GM10248 (cell line): ENCODE data around the gene PADI1.

Experiments used
- CTCF ChIA-PET: fragments of 300-600 bp; sonication (Branson Sonifier 250); formaldehyde crosslinking; extraction: SDS; loops from one replicate; lab custom pipeline; 2021; ENCODE audit warnings: antibody characterized with exemption; lab: Yijun Ruan, JAX
- POLR2A ChIA-PET: fragments of 350-650 bp; sonication (Branson Sonifier 250); formaldehyde crosslinking; extraction: SDS; loops from one replicate; lab custom pipeline; 2020; ENCODE audit warnings: antibody characterized with exemption; lab: Yijun Ruan, JAX
- DNase-seq: peaks from one replicate; pipeline ENCODE4 v3.0.0; 2012; ENCODE audit errors: extremely low spot score
- TF ChIP-seq, protein P1 (sequence below): IDR thresholded peaks from 2 replicates; pipeline ENCODE4 v1.5.1; 2012; ENCODE audit warnings: mild to moderate bottlenecking, low read depth; ENCODE audit errors: extremely low read depth, missing control alignments, control extremely low read depth

The PADI1 gene

DNA sequence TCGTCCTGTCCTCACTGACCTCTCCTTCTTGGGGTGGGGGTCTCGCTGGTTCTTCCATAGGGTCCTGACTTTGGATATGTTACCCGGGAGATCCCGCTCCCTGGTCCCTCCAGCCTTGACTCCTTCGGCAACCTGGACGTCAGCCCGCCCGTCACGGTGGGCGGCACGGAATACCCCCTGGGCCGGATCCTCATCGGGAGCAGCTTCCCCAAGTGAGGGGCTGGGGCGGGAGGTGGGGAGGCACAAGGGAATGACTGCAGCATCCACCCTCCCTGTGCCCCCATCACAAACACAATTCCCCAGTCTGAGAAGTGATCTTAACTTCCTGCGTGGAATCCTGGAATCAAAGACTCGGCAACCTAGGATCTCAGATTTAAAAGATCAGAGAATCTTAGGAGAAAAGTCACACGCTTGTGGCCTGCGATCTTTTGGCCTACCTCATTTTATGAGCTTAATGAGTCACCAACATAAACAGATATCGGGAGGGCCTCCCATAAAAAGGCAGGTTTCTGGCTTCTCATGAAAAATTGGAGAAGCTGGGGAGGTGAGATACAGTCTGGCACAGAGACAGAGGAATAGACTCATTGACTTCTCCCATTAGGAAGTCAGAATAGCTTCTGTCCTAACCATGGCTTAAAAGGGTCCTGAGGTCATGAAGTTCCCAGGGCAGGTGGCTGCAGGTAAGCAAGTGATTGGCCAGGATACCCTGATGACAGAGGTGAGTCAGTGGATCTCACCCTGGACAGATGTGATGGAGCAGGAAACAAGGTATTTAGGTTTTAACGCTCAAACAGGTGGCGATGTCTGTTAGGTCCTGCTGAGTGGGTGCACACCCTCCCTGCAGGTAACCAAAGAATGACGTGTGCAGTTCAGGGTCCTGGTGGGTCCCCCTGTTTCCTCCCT is 28.1 kb downstream of the PADI1 start:
- TF ChIP-seq, protein P1, sequence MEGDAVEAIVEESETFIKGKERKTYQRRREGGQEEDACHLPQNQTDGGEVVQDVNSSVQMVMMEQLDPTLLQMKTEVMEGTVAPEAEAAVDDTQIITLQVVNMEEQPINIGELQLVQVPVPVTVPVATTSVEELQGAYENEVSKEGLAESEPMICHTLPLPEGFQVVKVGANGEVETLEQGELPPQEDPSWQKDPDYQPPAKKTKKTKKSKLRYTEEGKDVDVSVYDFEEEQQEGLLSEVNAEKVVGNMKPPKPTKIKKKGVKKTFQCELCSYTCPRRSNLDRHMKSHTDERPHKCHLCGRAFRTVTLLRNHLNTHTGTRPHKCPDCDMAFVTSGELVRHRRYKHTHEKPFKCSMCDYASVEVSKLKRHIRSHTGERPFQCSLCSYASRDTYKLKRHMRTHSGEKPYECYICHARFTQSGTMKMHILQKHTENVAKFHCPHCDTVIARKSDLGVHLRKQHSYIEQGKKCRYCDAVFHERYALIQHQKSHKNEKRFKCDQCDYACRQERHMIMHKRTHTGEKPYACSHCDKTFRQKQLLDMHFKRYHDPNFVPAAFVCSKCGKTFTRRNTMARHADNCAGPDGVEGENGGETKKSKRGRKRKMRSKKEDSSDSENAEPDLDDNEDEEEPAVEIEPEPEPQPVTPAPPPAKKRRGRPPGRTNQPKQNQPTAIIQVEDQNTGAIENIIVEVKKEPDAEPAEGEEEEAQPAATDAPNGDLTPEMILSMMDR, result no peak
- no peak for DNase-seq
- ChIA-PET POLR2A (no interaction called here), CTCF (interaction anchor here (1.5 to 13.4 kb wide), 2 partner anchors 97 to 109 kb away, joined by 4 to 209 read pairs; partner anchors contain the start of gene PADI2)

DNA sequence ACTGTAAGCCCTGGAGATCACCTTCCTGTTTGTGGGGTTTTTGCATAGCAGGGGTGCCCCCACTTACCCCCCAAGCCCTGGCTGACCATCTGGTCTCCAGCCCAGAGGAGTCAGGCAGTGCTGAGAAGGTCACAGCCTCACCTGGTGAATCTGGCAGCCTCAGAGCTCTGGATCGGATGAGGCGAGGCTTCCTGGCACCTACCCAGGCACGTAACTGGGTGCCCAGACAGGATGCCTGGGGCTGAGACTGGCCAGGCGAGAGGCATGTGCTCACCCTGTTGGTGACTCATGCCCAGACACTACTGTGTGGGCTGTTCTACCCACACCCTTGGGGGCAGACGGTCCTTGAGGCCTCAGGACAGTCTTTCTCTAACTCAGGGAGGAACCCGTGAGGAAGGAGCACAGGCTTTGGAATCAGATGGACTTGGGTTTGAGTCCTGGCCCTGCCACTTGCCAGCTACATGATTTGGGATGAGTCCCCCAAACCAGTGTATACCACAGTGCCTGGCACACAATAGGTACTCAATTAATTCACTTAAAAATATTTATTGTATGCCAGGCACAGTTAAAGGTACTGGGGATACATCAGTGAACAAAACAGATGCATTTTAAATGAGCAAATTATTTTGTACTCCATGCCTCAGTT is 28.9 kb downstream of the PADI1 start:
- POLR2A ChIA-PET, result no interaction called here
- CTCF ChIA-PET, result interaction anchor here (1.4 to 13.4 kb wide), 3 partner anchors 26 to 110 kb away, joined by 4 to 209 read pairs (median 4); partner anchors contain the start of gene PADI2
- TF ChIP-seq, protein P1, result no peak
- DNase-seq, result no peak

DNA sequence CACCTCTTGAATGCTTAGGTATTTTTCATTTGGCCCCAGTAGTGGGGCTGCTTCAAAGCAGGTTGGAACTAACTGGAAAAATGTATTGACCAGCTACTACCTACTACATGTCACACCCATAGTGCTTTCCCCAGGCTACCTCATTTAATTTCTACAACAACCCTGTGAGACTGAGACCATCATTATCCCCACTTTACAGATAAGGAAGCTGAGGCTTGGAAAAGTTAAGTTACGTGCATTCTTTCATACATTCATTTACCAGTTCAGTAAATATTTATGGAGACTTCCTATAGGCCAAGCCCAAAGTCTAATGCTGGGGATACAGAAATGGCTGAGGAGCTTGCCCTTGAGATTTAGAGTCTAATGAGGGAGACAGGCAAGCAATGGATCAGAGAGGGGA is 29.5 kb downstream of the PADI1 start:
- ChIA-PET POLR2A (no interaction called here), CTCF (interaction anchor here (1.4 to 13.4 kb wide), 2 partner anchors 27 to 110 kb away, joined by 4 to 209 read pairs; partner anchors contain the start of gene PADI2)
- TF ChIP-seq, protein P1, result no peak
- no peak for DNase-seq

DNA sequence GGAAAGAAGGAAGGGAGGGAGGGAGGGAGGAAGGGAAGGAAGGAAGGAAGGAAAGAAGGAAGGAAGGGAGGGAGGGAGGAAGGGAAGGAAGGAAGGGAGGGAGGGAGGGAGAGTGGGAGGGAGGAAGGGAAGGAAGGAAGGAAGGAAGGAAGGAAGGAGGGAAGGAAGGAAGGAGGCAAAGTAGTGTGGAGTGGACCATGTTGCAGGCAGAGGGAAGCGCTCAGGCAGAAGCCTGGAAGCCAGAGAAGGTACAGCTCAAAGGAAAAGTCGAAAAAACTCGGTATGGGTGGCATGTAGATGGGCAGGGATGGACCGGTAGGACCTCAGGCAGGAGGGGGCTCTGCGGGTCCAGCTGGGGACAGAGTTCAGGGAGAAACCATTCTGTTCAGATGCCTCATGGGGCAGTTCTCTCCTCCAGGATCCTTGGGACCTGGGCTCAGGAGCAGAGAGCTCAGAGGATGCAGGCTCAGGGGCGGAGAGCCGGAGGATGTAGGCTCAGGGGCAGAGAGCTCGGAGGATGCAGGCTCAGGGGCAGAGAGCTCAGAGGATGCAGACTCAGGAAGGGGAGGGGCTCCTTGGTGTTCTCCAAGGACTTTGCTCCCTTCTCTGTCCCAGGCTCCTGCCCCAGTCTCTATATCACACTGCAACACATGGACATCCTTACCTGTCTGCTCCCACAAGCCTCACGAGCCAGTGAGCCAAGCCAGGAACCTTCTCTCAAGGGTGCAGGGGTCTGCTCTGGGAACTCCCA is 30.4 kb downstream of the PADI1 start:
- no peak for DNase-seq
- POLR2A ChIA-PET, result no interaction called here
- TF ChIP-seq, protein P1, result no peak
- CTCF ChIA-PET, result interaction anchor here (1.4 to 13.4 kb wide), 3 partner anchors 12 to 111 kb away, joined by 4 to 209 read pairs (median 13); partner anchors contain the start of gene PADI2

DNA sequence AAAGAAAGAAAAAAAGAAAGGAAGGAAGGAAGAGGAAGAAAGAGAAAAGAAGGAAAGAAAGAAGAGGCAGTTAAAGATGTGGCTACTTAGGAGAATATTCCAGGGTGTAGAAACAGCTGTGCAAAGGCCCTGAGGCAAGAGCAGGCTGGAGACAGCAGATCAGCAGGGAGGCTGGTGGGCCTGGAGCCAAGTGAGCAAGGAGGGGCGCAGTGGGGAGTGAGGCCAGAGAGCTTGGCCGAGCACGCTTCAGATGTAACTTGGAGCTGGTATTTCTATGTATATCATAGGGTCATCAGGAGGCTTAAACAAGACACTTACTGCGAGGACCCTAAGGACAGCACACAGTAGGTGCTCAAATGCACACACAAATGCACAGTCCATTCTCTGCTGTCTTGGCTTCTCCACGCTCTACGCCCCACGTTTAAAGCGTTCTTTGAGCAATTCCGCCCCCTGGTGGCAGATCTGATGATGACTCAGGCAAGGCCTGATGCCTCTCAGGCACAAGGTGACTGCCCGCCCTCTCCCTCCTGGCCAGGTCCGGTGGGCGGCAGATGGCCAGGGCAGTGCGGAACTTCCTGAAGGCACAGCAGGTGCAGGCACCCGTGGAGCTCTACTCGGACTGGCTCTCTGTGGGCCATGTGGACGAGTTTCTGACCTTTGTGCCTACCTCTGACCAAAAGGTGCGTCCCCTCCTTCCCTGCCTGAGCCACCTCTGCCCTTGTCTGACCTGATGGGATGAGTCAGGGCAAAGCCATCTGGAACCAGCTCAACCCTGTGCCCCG is 32.0 kb downstream of the PADI1 start:
- ChIA-PET CTCF (interaction anchor here (0.6 to 13.4 kb wide), 27 partner anchors 8 to 613 kb away, joined by 3 to 209 read pairs (median 4); partner anchors contain the start of gene PADI2), POLR2A (no interaction called here)
- TF ChIP-seq, protein P1, result peak; percentile 94
- peak; percentile 89 for DNase-seq
